HepG2 (cell line): ENCODE results near the gene AIP. TPM values are rescaled to one million over a fixed set of nuclear protein-coding genes. Genes with fewer than 3 reads are reported as not detected.

Experiments used
- AHR ChIP-seq: IDR thresholded peaks from 2 replicates; pipeline ENCODE4 v1.6.1; 2018; ENCODE audit warnings: missing genetic modification reagents, missing compliant biosample characterization
- CC2D1A ChIP-seq: sonication (generic); formaldehyde crosslinking; IDR thresholded peaks from 2 replicates; pipeline ENCODE4 v1.8.1; 2023; ENCODE audit warnings: mild to moderate bottlenecking, missing genetic modification reagents
- GPN1 ChIP-seq: sonication (generic); formaldehyde crosslinking; IDR thresholded peaks from 2 replicates; pipeline ENCODE4 v1.5.1; 2020; ENCODE audit warnings: missing genetic modification reagents, borderline replicate concordance
- JDP2 ChIP-seq: sonication (generic); formaldehyde crosslinking; IDR thresholded peaks from 2 replicates; pipeline ENCODE4 v1.8.1; 2022; ENCODE audit warnings: missing genetic modification reagents, borderline replicate concordance
- KAT8 ChIP-seq: IDR thresholded peaks from 2 replicates; pipeline ENCODE4 v1.6.1; 2016; ENCODE audit warnings: missing genetic modification reagents, missing compliant biosample characterization
- KDM5B ChIP-seq: sonication (generic); formaldehyde crosslinking; IDR thresholded peaks from 2 replicates; pipeline ENCODE4 v1.4.0; 2020; ENCODE audit warnings: missing genetic modification reagents, mild to moderate bottlenecking, borderline replicate concordance
- KLF12 ChIP-seq: sonication (generic); formaldehyde crosslinking; IDR thresholded peaks from 2 replicates; pipeline ENCODE4 v1.4.0; 2020; ENCODE audit warnings: missing genetic modification reagents, borderline replicate concordance
- MAFG ChIP-seq: sonication (generic); formaldehyde crosslinking; IDR thresholded peaks from 2 replicates; pipeline ENCODE4 v1.5.1; 2020; ENCODE audit warnings: mild to moderate bottlenecking, missing genetic modification reagents
- MIER2 ChIP-seq: IDR thresholded peaks from 2 replicates; pipeline ENCODE4 v1.6.1; 2016; ENCODE audit warnings: missing biosample characterization, missing genetic modification reagents
- PAF1 ChIP-seq: IDR thresholded peaks from 2 replicates; pipeline ENCODE4 v1.6.1; 2016; ENCODE audit warnings: missing genetic modification reagents, missing compliant biosample characterization
- RARG ChIP-seq: sonication (generic); formaldehyde crosslinking; IDR thresholded peaks from 2 replicates; pipeline ENCODE4 v1.4.0; 2020; ENCODE audit warnings: low read depth, mild to moderate bottlenecking, missing genetic modification reagents
- TCF7L2 ChIP-seq: IDR thresholded peaks from 2 replicates; pipeline ENCODE4 v1.6.1; 2011; ENCODE audit warnings: mild to moderate bottlenecking, low read depth, low read length, moderate library complexity
- TEAD2 ChIP-seq: sonication (generic); formaldehyde crosslinking; IDR thresholded peaks from 2 replicates; pipeline ENCODE4 v1.9.0; 2021; ENCODE audit warnings: missing genetic modification reagents
- ZNF550 ChIP-seq: sonication (generic); formaldehyde crosslinking; IDR thresholded peaks from 2 replicates; pipeline ENCODE4 v1.4.0; 2020; ENCODE audit warnings: mild to moderate bottlenecking, missing genetic modification reagents, borderline replicate concordance
- ZNF737 ChIP-seq: sonication (generic); formaldehyde crosslinking; IDR thresholded peaks from 2 replicates; pipeline ENCODE4 v1.5.0; 2020; ENCODE audit warnings: missing genetic modification reagents, mild to moderate bottlenecking, borderline replicate concordance
- ZNF841 ChIP-seq: sonication (generic); formaldehyde crosslinking; IDR thresholded peaks from 2 replicates; pipeline ENCODE4 v1.8.1; 2023; ENCODE audit warnings: missing genetic modification reagents, borderline replicate concordance
- polyA plus RNA-seq, 8 experiments: library from polyadenylated mRNA; depleted of rRNA in 3 of 8; stranded (reverse) in 7 of 8; unstranded in 1 of 8; fragments of >200 nt; fragmentation: Illumina TruSeq in 4 of 8; extraction: Trizol in 4 of 8; gene quantifications; 2 replicates each; pipeline versions ENCODE4 v1.2.1 to v1.2.3, GENCODE V29; 2011 to 2016; ENCODE audit warnings: low read depth in 4 of 8, missing spikeins in 1 of 8, mixed read lengths in 1 of 8; ENCODE audit not compliant: insufficient read depth in 1 of 8
- total RNA-seq, 5 experiments: library from RNA; depleted of rRNA; stranded (reverse); fragments of >200 nt; fragmentation: Illumina TruSeq; extraction: Trizol; gene quantifications; 2 replicates each; pipeline ENCODE4 v1.2.3, GENCODE V29; 2016; ENCODE audit warnings: low read depth in 1 of 5
- TF ChIP-seq, protein P1 (sequence below): sonication (generic); formaldehyde crosslinking; IDR thresholded peaks from 2 replicates; pipeline ENCODE4 v1.9.0; 2021; ENCODE audit warnings: missing genetic modification reagents, borderline replicate concordance
- TF ChIP-seq, protein P2 (sequence below): sonication (generic); IDR thresholded peaks from 2 replicates; pipeline ENCODE4 v1.6.1; 2016; ENCODE audit warnings: low read depth, borderline replicate concordance
- TF ChIP-seq, protein P3 (sequence below): sonication (generic); formaldehyde crosslinking; IDR thresholded peaks from 2 replicates; pipeline ENCODE4 v1.5.0; 2020; ENCODE audit warnings: mild to moderate bottlenecking, missing genetic modification reagents, borderline replicate concordance

AIP gene
- total and polyA plus RNA-seq, 2 of the 13 experiments (the other 11 are each of a cell fraction or from before 2014, with no cell fraction given), result 51.8 to 110 TPM

DNA sequence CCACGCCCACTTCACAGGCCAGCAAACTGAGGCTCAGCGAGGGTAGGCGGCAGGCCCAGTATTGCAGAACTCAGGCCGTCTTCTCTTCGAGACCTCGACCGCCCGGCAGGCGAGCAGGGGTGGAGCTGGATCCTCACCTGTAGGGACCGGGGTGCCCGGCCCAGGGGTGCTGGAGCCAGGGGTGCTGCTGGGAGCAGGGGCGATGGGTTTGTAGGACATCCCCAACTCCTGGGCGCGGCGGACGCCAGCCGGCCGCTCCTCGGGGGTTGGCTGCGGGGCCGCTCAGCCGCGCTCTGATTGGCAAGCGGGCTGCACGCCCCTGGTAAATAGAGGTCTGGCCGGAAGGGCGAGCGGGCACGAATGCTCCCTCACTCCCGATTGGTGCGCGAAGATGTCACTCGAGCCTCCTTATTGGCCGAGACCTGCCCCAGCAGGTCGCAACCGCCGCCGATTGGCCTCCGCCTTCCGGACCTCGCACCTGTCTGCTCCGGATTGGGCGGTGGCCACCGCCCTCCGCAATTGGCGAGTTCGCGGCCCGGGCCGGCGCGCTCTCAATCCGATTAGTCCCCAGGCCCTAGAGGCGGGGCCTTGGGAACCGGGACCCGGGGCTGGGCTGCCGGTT lies 25.1 kb downstream of the AIP start, which contains the start of gene CDK2AP2 (continued):
- TF ChIP-seq, protein P1, sequence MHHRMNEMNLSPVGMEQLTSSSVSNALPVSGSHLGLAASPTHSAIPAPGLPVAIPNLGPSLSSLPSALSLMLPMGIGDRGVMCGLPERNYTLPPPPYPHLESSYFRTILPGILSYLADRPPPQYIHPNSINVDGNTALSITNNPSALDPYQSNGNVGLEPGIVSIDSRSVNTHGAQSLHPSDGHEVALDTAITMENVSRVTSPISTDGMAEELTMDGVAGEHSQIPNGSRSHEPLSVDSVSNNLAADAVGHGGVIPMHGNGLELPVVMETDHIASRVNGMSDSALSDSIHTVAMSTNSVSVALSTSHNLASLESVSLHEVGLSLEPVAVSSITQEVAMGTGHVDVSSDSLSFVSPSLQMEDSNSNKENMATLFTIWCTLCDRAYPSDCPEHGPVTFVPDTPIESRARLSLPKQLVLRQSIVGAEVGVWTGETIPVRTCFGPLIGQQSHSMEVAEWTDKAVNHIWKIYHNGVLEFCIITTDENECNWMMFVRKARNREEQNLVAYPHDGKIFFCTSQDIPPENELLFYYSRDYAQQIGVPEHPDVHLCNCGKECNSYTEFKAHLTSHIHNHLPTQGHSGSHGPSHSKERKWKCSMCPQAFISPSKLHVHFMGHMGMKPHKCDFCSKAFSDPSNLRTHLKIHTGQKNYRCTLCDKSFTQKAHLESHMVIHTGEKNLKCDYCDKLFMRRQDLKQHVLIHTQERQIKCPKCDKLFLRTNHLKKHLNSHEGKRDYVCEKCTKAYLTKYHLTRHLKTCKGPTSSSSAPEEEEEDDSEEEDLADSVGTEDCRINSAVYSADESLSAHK (CRISPR knock-in tag), result no peak
- TF ChIP-seq, protein P2, sequence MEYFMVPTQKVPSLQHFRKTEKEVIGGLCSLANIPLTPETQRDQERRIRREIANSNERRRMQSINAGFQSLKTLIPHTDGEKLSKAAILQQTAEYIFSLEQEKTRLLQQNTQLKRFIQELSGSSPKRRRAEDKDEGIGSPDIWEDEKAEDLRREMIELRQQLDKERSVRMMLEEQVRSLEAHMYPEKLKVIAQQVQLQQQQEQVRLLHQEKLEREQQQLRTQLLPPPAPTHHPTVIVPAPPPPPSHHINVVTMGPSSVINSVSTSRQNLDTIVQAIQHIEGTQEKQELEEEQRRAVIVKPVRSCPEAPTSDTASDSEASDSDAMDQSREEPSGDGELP, result peak; percentile 65; the same call in 1 of the 2 replicates
- TF ChIP-seq AHR (no peak), MAFG (no peak), ZNF550 (CRISPR knock-in tag) (no peak), PAF1 (CRISPR knock-in tag) (no peak), CC2D1A (CRISPR knock-in tag) (no peak), JDP2 (CRISPR knock-in tag) (no peak), KAT8 (CRISPR knock-in tag) (no peak; the same call in 1 of the 2 replicates), ZNF841 (CRISPR knock-in tag) (no peak), GPN1 (CRISPR knock-in tag) (no peak), TCF7L2 (no peak), KDM5B (CRISPR knock-in tag) (peak; percentile 70; the same call in 1 of the 2 replicates), RARG (CRISPR knock-in tag) (no peak), MIER2 (CRISPR knock-in tag) (no peak), TEAD2 (no peak), KLF12 (CRISPR knock-in tag) (0 out of 2 replicates have a peak, but pooled peaks have one; percentile 71), ZNF737 (CRISPR knock-in tag) (no peak)
- TF ChIP-seq, protein P3, sequence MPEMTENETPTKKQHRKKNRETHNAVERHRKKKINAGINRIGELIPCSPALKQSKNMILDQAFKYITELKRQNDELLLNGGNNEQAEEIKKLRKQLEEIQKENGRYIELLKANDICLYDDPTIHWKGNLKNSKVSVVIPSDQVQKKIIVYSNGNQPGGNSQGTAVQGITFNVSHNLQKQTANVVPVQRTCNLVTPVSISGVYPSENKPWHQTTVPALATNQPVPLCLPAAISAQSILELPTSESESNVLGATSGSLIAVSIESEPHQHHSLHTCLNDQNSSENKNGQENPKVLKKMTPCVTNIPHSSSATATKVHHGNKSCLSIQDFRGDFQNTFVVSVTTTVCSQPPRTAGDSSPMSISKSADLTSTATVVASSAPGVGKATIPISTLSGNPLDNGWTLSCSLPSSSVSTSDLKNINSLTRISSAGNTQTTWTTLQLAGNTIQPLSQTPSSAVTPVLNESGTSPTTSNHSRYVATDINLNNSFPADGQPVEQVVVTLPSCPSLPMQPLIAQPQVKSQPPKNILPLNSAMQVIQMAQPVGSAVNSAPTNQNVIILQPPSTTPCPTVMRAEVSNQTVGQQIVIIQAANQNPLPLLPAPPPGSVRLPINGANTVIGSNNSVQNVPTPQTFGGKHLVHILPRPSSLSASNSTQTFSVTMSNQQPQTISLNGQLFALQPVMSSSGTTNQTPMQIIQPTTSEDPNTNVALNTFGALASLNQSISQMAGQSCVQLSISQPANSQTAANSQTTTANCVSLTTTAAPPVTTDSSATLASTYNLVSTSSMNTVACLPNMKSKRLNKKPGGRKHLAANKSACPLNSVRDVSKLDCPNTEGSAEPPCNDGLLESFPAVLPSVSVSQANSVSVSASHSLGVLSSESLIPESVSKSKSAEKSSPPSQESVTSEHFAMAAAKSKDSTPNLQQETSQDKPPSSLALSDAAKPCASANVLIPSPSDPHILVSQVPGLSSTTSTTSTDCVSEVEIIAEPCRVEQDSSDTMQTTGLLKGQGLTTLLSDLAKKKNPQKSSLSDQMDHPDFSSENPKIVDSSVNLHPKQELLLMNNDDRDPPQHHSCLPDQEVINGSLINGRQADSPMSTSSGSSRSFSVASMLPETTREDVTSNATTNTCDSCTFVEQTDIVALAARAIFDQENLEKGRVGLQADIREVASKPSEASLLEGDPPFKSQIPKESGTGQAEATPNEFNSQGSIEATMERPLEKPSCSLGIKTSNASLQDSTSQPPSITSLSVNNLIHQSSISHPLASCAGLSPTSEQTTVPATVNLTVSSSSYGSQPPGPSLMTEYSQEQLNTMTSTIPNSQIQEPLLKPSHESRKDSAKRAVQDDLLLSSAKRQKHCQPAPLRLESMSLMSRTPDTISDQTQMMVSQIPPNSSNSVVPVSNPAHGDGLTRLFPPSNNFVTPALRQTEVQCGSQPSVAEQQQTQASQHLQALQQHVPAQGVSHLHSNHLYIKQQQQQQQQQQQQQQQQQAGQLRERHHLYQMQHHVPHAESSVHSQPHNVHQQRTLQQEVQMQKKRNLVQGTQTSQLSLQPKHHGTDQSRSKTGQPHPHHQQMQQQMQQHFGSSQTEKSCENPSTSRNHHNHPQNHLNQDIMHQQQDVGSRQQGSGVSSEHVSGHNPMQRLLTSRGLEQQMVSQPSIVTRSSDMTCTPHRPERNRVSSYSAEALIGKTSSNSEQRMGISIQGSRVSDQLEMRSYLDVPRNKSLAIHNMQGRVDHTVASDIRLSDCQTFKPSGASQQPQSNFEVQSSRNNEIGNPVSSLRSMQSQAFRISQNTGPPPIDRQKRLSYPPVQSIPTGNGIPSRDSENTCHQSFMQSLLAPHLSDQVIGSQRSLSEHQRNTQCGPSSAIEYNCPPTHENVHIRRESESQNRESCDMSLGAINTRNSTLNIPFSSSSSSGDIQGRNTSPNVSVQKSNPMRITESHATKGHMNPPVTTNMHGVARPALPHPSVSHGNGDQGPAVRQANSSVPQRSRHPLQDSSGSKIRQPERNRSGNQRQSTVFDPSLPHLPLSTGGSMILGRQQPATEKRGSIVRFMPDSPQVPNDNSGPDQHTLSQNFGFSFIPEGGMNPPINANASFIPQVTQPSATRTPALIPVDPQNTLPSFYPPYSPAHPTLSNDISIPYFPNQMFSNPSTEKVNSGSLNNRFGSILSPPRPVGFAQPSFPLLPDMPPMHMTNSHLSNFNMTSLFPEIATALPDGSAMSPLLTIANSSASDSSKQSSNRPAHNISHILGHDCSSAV, result no peak
